Neural progenitor cell (in vitro differentiated cells): Measurements from ENCODE around the gene HBS1L. TPM values are rescaled to one million over a fixed set of nuclear protein-coding genes. Genes with fewer than 3 reads are reported as not detected.

Source experiments
- DNase-seq: peaks from one replicate; pipeline ENCODE4 v3.0.0-alpha.2; 2016; ENCODE audit warnings: low spot score
- H2AFZ ChIP-seq: fragments of 200-600 bp; sonication (generic); replicated peaks from 2 replicates; pipeline ENCODE4 v1.6.1; 2016; ENCODE audit warnings: antibody characterized with exemption
- H3F3A ChIP-seq: fragments of 200-600 bp; sonication (generic); 2 replicates; pipeline ENCODE4 v1.6.1; 2016; ENCODE audit warnings: antibody characterized with exemption, low read depth
- H3K27ac ChIP-seq: fragments of 200-600 bp; sonication (generic); 2 replicates; pipeline ENCODE4 v1.5.1; 2016; ENCODE audit warnings: mild to moderate bottlenecking
- H3K27me3 ChIP-seq: fragments of 200-600 bp; sonication (generic); 2 replicates; pipeline ENCODE4 v1.6.1; 2016; ENCODE audit warnings: mild to moderate bottlenecking, moderate library complexity
- H3K36me3 ChIP-seq: fragments of 200-600 bp; sonication (generic); 2 replicates; pipeline ENCODE4 v1.5.1; 2016
- H3K4me1 ChIP-seq: fragments of 200-600 bp; sonication (generic); 2 replicates; pipeline ENCODE4 v1.6.1; 2016; ENCODE audit warnings: mixed run types
- H3K4me2 ChIP-seq: fragments of 200-600 bp; sonication (generic); 2 replicates; pipeline ENCODE4 v1.6.1; 2016
- H3K4me3 ChIP-seq: fragments of 200-600 bp; sonication (generic); 2 replicates; pipeline ENCODE4 v1.5.1; 2016
- H3K79me2 ChIP-seq: fragments of 200-600 bp; sonication (generic); 2 replicates; pipeline ENCODE4 v1.6.1; 2016; ENCODE audit warnings: low read depth
- H3K9ac ChIP-seq: fragments of 200-600 bp; sonication (generic); 2 replicates; pipeline ENCODE4 v1.6.1; 2016
- H3K9me3 ChIP-seq: fragments of 200-600 bp; sonication (generic); 2 replicates; pipeline ENCODE4 v1.5.1; 2016; ENCODE audit warnings: low read depth
- H4K20me1 ChIP-seq: fragments of 200-600 bp; sonication (generic); 2 replicates; pipeline ENCODE4 v1.6.1; 2016; ENCODE audit warnings: low read depth
- H3K27ac Mint-ChIP-seq: 3 replicates; pipeline ENCODE4 v1.8.0; 2021; ENCODE audit warnings: mixed read lengths
- H3K27me3 Mint-ChIP-seq: 2 replicates; pipeline ENCODE4 v1.8.0; 2022; ENCODE audit warnings: low read depth, mild to moderate bottlenecking, inconsistent platforms, moderate library complexity, mixed read lengths; ENCODE audit not compliant: insufficient read depth
- H3K36me3 Mint-ChIP-seq: 3 replicates; pipeline ENCODE4 v1.8.0; 2021; ENCODE audit warnings: mixed read lengths
- H3K4me1 Mint-ChIP-seq: 3 replicates; pipeline ENCODE4 v1.8.0; 2021; ENCODE audit warnings: mixed read lengths
- H3K4me3 Mint-ChIP-seq: 3 replicates; pipeline ENCODE4 v1.8.0; 2021; ENCODE audit warnings: mild to moderate bottlenecking, moderate library complexity, mixed read lengths
- H3K9me3 Mint-ChIP-seq: 3 replicates; pipeline ENCODE4 v1.8.0; 2020; ENCODE audit warnings: mixed read lengths
- EZH2 ChIP-seq: fragments of 200-600 bp; sonication (generic); IDR thresholded peaks from 2 replicates; pipeline ENCODE4 v1.6.1; 2017; ENCODE audit warnings: antibody characterized with exemption, mild to moderate bottlenecking, moderate library complexity
- EZH2phosphoT487 ChIP-seq: fragments of 200-600 bp; sonication (generic); IDR thresholded peaks from 2 replicates; pipeline ENCODE4 v1.6.1; 2017; ENCODE audit warnings: antibody characterized with exemption
- total RNA-seq: library from RNA; depleted of rRNA; stranded (reverse); fragments of >200 nt; gene quantifications from 2 replicates; pipeline ENCODE4 v1.2.3, GENCODE V29; 2015; ENCODE audit warnings: low replicate concordance
- TF ChIP-seq, protein P1 (sequence below): fragments of 200-600 bp; sonication (generic); IDR thresholded peaks from 2 replicates; pipeline ENCODE4 v1.5.1; 2017; ENCODE audit warnings: antibody characterized with exemption, mild to moderate bottlenecking

HBS1L gene
- total RNA-seq, 1 donor from 2014 or later, result 215 TPM

- no peaks in the 10 kb centered on the region for H3K36me3 ChIP-seq
These were observed 12.2 kb upstream of the HBS1L start for GRCh38 chr6:135066806-135067205.

GRCh38 chr6:135066397-135066796, 11.8 kb upstream of the HBS1L start:
- Histone ChIP-seq H2AFZ (no peak overlapping the region), H3K4me1 (no peaks in the 10 kb centered on the region), H3K27ac (no peak overlapping the region), H3K9me3 (no peaks in the 10 kb centered on the region), H3K4me3 (no peak overlapping the region), H3K79me2 (no peaks in the 10 kb centered on the region), H3K9ac (no peak overlapping the region), H3K36me3 (no peaks in the 10 kb centered on the region), H4K20me1 (no peaks in the 10 kb centered on the region), H3K4me2 (no peak overlapping the region), H3K27me3 (no peaks in the 10 kb centered on the region), H3F3A (no peaks in the 10 kb centered on the region)
- DNase-seq, result no peak
- TF ChIP-seq, protein P1, sequence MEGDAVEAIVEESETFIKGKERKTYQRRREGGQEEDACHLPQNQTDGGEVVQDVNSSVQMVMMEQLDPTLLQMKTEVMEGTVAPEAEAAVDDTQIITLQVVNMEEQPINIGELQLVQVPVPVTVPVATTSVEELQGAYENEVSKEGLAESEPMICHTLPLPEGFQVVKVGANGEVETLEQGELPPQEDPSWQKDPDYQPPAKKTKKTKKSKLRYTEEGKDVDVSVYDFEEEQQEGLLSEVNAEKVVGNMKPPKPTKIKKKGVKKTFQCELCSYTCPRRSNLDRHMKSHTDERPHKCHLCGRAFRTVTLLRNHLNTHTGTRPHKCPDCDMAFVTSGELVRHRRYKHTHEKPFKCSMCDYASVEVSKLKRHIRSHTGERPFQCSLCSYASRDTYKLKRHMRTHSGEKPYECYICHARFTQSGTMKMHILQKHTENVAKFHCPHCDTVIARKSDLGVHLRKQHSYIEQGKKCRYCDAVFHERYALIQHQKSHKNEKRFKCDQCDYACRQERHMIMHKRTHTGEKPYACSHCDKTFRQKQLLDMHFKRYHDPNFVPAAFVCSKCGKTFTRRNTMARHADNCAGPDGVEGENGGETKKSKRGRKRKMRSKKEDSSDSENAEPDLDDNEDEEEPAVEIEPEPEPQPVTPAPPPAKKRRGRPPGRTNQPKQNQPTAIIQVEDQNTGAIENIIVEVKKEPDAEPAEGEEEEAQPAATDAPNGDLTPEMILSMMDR, result no peak
- TF ChIP-seq EZH2phosphoT487, result no peak
- no peak for TF ChIP-seq EZH2
- H3K27me3 Mint-ChIP-seq, result no peaks in the 10 kb centered on the region
- H3K4me3 Mint-ChIP-seq, result no peak overlapping the region
- H3K9me3 Mint-ChIP-seq, result no peaks in the 10 kb centered on the region
- no peaks in the 10 kb centered on the region for H3K4me1 Mint-ChIP-seq
- no peak overlapping the region for H3K27ac Mint-ChIP-seq
- no peaks in the 10 kb centered on the region for H3K36me3 Mint-ChIP-seq

More at GRCh38 chr6:135066806-135067205, 12.2 kb upstream of the HBS1L start:
- Histone ChIP-seq H3K27ac (no peak overlapping the region), H4K20me1 (no peaks in the 10 kb centered on the region), H3K4me3 (no peak overlapping the region), H3K4me2 (no peak overlapping the region), H2AFZ (peak overlapping the region; percentile 72), H3F3A (no peaks in the 10 kb centered on the region), H3K27me3 (no peaks in the 10 kb centered on the region), H3K4me1 (no peaks in the 10 kb centered on the region), H3K79me2 (no peaks in the 10 kb centered on the region), H3K9me3 (no peaks in the 10 kb centered on the region), H3K9ac (no peak overlapping the region)
- no peak overlapping the region for H3K27ac Mint-ChIP-seq
- H3K27me3 Mint-ChIP-seq, result no peaks in the 10 kb centered on the region
- no peak for DNase-seq
- no peaks in the 10 kb centered on the region for H3K36me3 Mint-ChIP-seq
- H3K4me1 Mint-ChIP-seq, result no peaks in the 10 kb centered on the region
- no peak overlapping the region for H3K4me3 Mint-ChIP-seq
- H3K9me3 Mint-ChIP-seq, result no peaks in the 10 kb centered on the region
- TF ChIP-seq, protein P1, result no peak
- TF ChIP-seq EZH2, result no peak
- no peak for TF ChIP-seq EZH2phosphoT487

DNA sequence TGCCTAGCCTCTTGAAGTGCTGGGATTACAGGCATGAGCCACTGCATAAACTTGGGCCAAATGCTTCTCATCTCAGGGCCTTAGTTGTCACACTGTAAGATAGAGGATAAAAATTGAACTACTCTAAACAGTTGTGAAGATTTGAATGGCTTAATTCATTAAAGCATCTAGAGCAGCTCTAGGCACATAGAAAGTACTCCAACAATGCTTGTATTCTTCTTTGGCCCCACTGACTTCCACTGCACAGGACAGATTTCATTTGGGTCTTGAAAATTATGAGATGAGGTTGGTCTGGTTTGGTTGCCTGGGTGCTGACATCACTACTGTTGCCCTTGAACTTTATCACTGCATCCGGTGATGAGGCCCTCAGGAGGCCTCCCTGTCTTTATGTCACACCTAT, 10.0 kb upstream of the HBS1L start:
- no peaks in the 10 kb centered on the region for H4K20me1 ChIP-seq
- H3K27ac Mint-ChIP-seq, result no peak overlapping the region
- H3K4me3 Mint-ChIP-seq, result no peak overlapping the region
- H3K79me2 ChIP-seq, result no peaks in the 10 kb centered on the region
- H3K27me3 Mint-ChIP-seq, result no peaks in the 10 kb centered on the region
- H3K4me1 ChIP-seq, result no peaks in the 10 kb centered on the region
- no peak for DNase-seq
- no peaks in the 10 kb centered on the region for H3K9me3 ChIP-seq
- no peak overlapping the region for H3K27ac ChIP-seq
- H3K36me3 ChIP-seq, result no peaks in the 10 kb centered on the region
- no peaks in the 10 kb centered on the region for H3F3A ChIP-seq
- no peak overlapping the region for H3K4me2 ChIP-seq
- H2AFZ ChIP-seq, result no peak overlapping the region
- no peaks in the 10 kb centered on the region for H3K27me3 ChIP-seq
- H3K4me3 ChIP-seq, result no peak overlapping the region
- TF ChIP-seq, protein P1, result no peak
- no peak for TF ChIP-seq EZH2phosphoT487
- H3K9ac ChIP-seq, result no peak overlapping the region
- H3K4me1 Mint-ChIP-seq, result no peaks in the 10 kb centered on the region
- H3K9me3 Mint-ChIP-seq, result no peaks in the 10 kb centered on the region
- H3K36me3 Mint-ChIP-seq, result no peaks in the 10 kb centered on the region
